Neural progenitor cell (in vitro differentiated cells): ENCODE data around the gene NFATC2. TPM values are rescaled to one million over a fixed set of nuclear protein-coding genes. Genes with fewer than 3 reads are reported as not detected.

ENCODE experiments used
- DNase-seq: peaks from one replicate; pipeline ENCODE4 v3.0.0-alpha.2; 2016; ENCODE audit warnings: low spot score
- H2AFZ ChIP-seq: fragments of 200-600 bp; sonication (generic); replicated peaks from 2 replicates; pipeline ENCODE4 v1.6.1; 2016; ENCODE audit warnings: antibody characterized with exemption
- H3F3A ChIP-seq: fragments of 200-600 bp; sonication (generic); 2 replicates; pipeline ENCODE4 v1.6.1; 2016; ENCODE audit warnings: antibody characterized with exemption, low read depth
- H3K27ac ChIP-seq: fragments of 200-600 bp; sonication (generic); 2 replicates; pipeline ENCODE4 v1.5.1; 2016; ENCODE audit warnings: mild to moderate bottlenecking
- H3K27me3 ChIP-seq: fragments of 200-600 bp; sonication (generic); 2 replicates; pipeline ENCODE4 v1.6.1; 2016; ENCODE audit warnings: mild to moderate bottlenecking, moderate library complexity
- H3K36me3 ChIP-seq: fragments of 200-600 bp; sonication (generic); 2 replicates; pipeline ENCODE4 v1.5.1; 2016
- H3K4me1 ChIP-seq: fragments of 200-600 bp; sonication (generic); 2 replicates; pipeline ENCODE4 v1.6.1; 2016; ENCODE audit warnings: mixed run types
- H3K4me2 ChIP-seq: fragments of 200-600 bp; sonication (generic); 2 replicates; pipeline ENCODE4 v1.6.1; 2016
- H3K4me3 ChIP-seq: fragments of 200-600 bp; sonication (generic); 2 replicates; pipeline ENCODE4 v1.5.1; 2016
- H3K79me2 ChIP-seq: fragments of 200-600 bp; sonication (generic); 2 replicates; pipeline ENCODE4 v1.6.1; 2016; ENCODE audit warnings: low read depth
- H3K9ac ChIP-seq: fragments of 200-600 bp; sonication (generic); 2 replicates; pipeline ENCODE4 v1.6.1; 2016
- H3K9me3 ChIP-seq: fragments of 200-600 bp; sonication (generic); 2 replicates; pipeline ENCODE4 v1.5.1; 2016; ENCODE audit warnings: low read depth
- H4K20me1 ChIP-seq: fragments of 200-600 bp; sonication (generic); 2 replicates; pipeline ENCODE4 v1.6.1; 2016; ENCODE audit warnings: low read depth
- H3K27ac Mint-ChIP-seq: 3 replicates; pipeline ENCODE4 v1.8.0; 2021; ENCODE audit warnings: mixed read lengths
- H3K27me3 Mint-ChIP-seq: 2 replicates; pipeline ENCODE4 v1.8.0; 2022; ENCODE audit warnings: low read depth, mild to moderate bottlenecking, inconsistent platforms, moderate library complexity, mixed read lengths; ENCODE audit not compliant: insufficient read depth
- H3K36me3 Mint-ChIP-seq: 3 replicates; pipeline ENCODE4 v1.8.0; 2021; ENCODE audit warnings: mixed read lengths
- H3K4me1 Mint-ChIP-seq: 3 replicates; pipeline ENCODE4 v1.8.0; 2021; ENCODE audit warnings: mixed read lengths
- H3K4me3 Mint-ChIP-seq: 3 replicates; pipeline ENCODE4 v1.8.0; 2021; ENCODE audit warnings: mild to moderate bottlenecking, moderate library complexity, mixed read lengths
- H3K9me3 Mint-ChIP-seq: 3 replicates; pipeline ENCODE4 v1.8.0; 2020; ENCODE audit warnings: mixed read lengths
- EZH2 ChIP-seq: fragments of 200-600 bp; sonication (generic); IDR thresholded peaks from 2 replicates; pipeline ENCODE4 v1.6.1; 2017; ENCODE audit warnings: antibody characterized with exemption, mild to moderate bottlenecking, moderate library complexity
- EZH2phosphoT487 ChIP-seq: fragments of 200-600 bp; sonication (generic); IDR thresholded peaks from 2 replicates; pipeline ENCODE4 v1.6.1; 2017; ENCODE audit warnings: antibody characterized with exemption
- total RNA-seq: library from RNA; depleted of rRNA; stranded (reverse); fragments of >200 nt; gene quantifications from 2 replicates; pipeline ENCODE4 v1.2.3, GENCODE V29; 2015; ENCODE audit warnings: low replicate concordance
- TF ChIP-seq, protein P1 (sequence below): fragments of 200-600 bp; sonication (generic); IDR thresholded peaks from 2 replicates; pipeline ENCODE4 v1.5.1; 2017; ENCODE audit warnings: antibody characterized with exemption, mild to moderate bottlenecking

Gene NFATC2
- total RNA-seq, 1 donor from 2014 or later: 0.19 TPM

DNA sequence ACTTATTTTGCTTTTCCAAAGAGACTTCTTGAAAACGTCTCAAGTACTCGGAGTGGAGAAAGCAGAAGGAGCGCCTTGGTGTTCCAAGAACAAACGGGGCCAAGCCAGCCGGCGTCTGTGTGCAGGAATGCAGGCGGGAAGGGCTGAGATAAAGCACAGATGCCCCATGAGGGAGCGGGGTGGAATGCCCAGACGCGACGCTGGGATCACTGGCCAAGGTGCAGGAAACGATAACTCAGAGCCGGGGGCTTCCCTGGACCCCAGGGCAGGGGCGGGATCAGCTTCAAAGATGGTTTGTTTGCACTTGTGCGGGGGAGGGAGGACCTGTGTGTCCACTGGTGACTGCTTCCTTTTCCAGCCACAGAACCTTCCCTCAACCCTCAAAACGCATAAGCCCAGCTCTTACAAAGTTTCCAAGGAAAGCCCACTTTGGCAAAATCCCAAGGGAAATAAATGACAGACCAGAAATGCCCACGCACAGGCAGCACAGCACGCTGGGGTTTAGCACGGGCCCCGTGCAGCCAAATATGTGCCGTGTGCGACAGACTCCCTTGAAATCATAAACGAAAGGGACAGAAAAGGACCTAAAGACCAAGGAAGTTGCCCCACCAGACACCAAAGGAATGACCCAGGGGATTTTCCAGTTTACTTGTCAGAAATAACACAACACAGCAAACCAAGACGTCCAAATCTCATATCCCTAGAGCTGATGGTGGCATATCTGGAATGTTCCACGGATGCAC lies 113.9 kb downstream of the NFATC2 start:
- H3K27me3 Mint-ChIP-seq: peaks cover 16% of the 10 kb centered on the region
- Histone ChIP-seq H3K79me2 (no peaks in the 10 kb centered on the region), H3K9ac (no peak overlapping the region), H3K27ac (no peak overlapping the region), H4K20me1 (no peaks in the 10 kb centered on the region), H3K4me2 (no peak overlapping the region), H3K27me3 (peaks cover 4% of the 10 kb centered on the region), H3F3A (no peaks in the 10 kb centered on the region), H3K9me3 (no peaks in the 10 kb centered on the region), H3K4me3 (no peak overlapping the region), H2AFZ (no peak overlapping the region), H3K4me1 (peaks cover 10% of the 10 kb centered on the region), H3K36me3 (no peaks in the 10 kb centered on the region)
- no peaks in the 10 kb centered on the region for H3K36me3 Mint-ChIP-seq
- DNase-seq: peak; percentile 61
- no peak overlapping the region for H3K4me3 Mint-ChIP-seq
- H3K27ac Mint-ChIP-seq: no peak overlapping the region
- H3K4me1 Mint-ChIP-seq: peaks cover 45% of the 10 kb centered on the region
- TF ChIP-seq EZH2phosphoT487 (no peak), EZH2 (no peak)
- TF ChIP-seq, protein P1, sequence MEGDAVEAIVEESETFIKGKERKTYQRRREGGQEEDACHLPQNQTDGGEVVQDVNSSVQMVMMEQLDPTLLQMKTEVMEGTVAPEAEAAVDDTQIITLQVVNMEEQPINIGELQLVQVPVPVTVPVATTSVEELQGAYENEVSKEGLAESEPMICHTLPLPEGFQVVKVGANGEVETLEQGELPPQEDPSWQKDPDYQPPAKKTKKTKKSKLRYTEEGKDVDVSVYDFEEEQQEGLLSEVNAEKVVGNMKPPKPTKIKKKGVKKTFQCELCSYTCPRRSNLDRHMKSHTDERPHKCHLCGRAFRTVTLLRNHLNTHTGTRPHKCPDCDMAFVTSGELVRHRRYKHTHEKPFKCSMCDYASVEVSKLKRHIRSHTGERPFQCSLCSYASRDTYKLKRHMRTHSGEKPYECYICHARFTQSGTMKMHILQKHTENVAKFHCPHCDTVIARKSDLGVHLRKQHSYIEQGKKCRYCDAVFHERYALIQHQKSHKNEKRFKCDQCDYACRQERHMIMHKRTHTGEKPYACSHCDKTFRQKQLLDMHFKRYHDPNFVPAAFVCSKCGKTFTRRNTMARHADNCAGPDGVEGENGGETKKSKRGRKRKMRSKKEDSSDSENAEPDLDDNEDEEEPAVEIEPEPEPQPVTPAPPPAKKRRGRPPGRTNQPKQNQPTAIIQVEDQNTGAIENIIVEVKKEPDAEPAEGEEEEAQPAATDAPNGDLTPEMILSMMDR: no peak
- H3K9me3 Mint-ChIP-seq: no peaks in the 10 kb centered on the region

DNA sequence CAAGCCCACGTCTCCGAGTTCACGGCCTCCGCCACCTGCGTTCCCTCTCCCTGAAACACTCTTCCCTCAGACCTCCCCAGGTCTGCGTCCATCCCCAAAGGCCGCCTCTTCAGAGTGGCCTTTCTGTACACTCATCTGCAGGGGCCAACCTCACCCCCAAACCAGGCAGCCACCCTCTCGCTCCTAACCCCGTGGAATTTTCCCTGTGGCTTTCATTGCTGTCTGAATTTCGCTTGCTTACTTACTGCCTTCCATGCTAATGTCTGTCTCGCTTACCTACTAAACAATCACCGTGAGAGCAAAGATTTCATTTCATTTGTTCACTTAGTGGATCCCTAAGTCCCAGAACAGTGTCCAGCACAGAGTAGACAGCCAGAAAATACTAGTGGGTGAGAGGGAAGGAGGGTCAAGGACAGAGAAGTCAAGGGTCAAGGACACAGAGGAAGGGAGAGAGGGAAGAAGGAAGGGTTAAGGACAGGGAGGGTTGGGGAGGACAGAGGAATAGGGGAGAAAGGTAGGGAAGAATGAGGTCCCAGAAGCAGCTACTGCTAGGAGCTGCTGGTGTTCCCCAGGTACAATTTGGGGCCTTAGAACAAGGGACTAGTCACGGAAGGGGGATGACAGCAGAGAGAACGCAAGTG lies 114.7 kb downstream of the NFATC2 start:
- no peak overlapping the region for H3K27ac ChIP-seq
- no peak overlapping the region for H3K4me2 ChIP-seq
- peaks cover 50% of the 10 kb centered on the region for H3K4me1 Mint-ChIP-seq
- no peak overlapping the region for H3K4me3 Mint-ChIP-seq
- no peaks in the 10 kb centered on the region for H4K20me1 ChIP-seq
- no peak overlapping the region for H3K9ac ChIP-seq
- no peaks in the 10 kb centered on the region for H3K79me2 ChIP-seq
- H3K27me3 Mint-ChIP-seq: peaks cover 13% of the 10 kb centered on the region
- peak overlapping the region; percentile 26 for H3K27ac Mint-ChIP-seq
- no peaks in the 10 kb centered on the region for H3K36me3 ChIP-seq
- H3K36me3 Mint-ChIP-seq: no peaks in the 10 kb centered on the region
- no peak for DNase-seq
- no peak overlapping the region for H2AFZ ChIP-seq
- no peak overlapping the region for H3K4me3 ChIP-seq
- H3K27me3 ChIP-seq: peaks cover 4% of the 10 kb centered on the region
- H3K4me1 ChIP-seq: peaks cover 11% of the 10 kb centered on the region
- H3F3A ChIP-seq: no peaks in the 10 kb centered on the region
- H3K9me3 ChIP-seq: no peaks in the 10 kb centered on the region
- TF ChIP-seq EZH2phosphoT487: no peak
- TF ChIP-seq, protein P1: no peak
- no peak for TF ChIP-seq EZH2
- H3K9me3 Mint-ChIP-seq: no peaks in the 10 kb centered on the region

DNA sequence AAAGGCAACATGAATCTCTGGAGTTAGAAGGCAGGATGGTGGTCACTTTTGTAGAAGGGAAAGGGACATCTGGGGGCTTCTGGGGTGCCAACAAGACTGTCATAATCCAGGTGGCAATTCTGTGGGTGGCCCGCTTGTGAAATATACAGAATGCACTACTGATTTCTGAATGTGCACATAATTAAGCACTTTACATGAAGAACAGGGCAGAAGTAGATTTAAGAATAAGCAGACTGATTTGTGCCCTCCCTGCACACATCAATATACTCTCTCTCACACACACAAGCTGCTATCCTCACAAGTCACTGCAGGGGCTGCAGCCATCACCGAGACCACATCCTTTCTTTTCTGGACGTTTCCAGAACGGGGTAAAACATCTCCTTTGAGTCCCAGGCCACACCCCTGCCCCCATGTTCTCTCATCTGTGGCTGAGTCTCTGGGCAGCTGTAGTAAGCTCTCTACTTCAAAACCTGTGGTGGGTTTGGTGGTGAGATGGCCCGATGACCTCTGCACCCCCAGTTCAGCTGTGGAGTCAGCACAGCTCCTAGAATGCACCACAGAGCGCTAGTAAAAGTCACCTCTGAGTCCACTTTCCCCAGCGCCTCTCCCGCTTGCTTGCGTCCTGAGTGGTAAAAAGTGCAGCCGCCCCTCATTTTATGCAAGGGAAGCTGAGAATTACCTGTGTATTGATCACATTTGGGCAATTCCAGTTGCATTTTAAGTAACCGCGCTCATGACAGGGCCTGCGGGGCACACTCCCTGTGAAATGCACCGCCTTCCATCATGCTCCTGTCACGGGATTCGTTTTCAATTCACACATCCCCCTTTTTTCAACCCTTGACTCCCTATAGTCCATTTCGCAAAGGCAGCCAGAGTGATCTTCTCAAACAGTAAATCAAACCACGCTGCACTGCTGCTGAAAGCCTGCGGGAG lies 115.5 kb downstream of the NFATC2 start:
- H3F3A ChIP-seq: no peaks in the 10 kb centered on the region
- H3K4me3 Mint-ChIP-seq: no peak overlapping the region
- no peak for DNase-seq
- no peaks in the 10 kb centered on the region for H3K79me2 ChIP-seq
- peaks cover 11% of the 10 kb centered on the region for H3K4me1 ChIP-seq
- peaks cover 13% of the 10 kb centered on the region for H3K27me3 Mint-ChIP-seq
- no peaks in the 10 kb centered on the region for H3K36me3 ChIP-seq
- H2AFZ ChIP-seq: no peak overlapping the region
- H3K9ac ChIP-seq: no peak overlapping the region
- H3K27ac Mint-ChIP-seq: peak overlapping the region; percentile 31
- peaks cover 50% of the 10 kb centered on the region for H3K4me1 Mint-ChIP-seq
- H3K27me3 ChIP-seq: peaks cover 4% of the 10 kb centered on the region
- no peaks in the 10 kb centered on the region for H3K9me3 ChIP-seq
- H3K9me3 Mint-ChIP-seq: no peaks in the 10 kb centered on the region
- no peaks in the 10 kb centered on the region for H3K36me3 Mint-ChIP-seq
- TF ChIP-seq EZH2phosphoT487: no peak
- no peak for TF ChIP-seq EZH2
- TF ChIP-seq, protein P1: no peak
- no peaks in the 10 kb centered on the region for H4K20me1 ChIP-seq
- H3K4me2 ChIP-seq: no peak overlapping the region
- H3K4me3 ChIP-seq: no peak overlapping the region
- H3K27ac ChIP-seq: no peak overlapping the region
